HepG2 (cell line): ENCODE data around the gene RBBP8NL. TPM values are rescaled to one million over a fixed set of nuclear protein-coding genes. Genes with fewer than 3 reads are reported as not detected.
A peak's percentile ranks its signal among the peaks of the same experiment; 100 is the strongest.

Experiments
- ARID5B ChIP-seq: IDR thresholded peaks from 2 replicates; pipeline ENCODE4 v1.4.0; 2020; ENCODE audit warnings: mild to moderate bottlenecking, missing genetic modification reagents
- DMAP1 ChIP-seq: IDR thresholded peaks from 2 replicates; pipeline ENCODE4 v1.6.1; 2016
- ELF4 ChIP-seq: sonication (generic); formaldehyde crosslinking; IDR thresholded peaks from 2 replicates; pipeline ENCODE4 v1.5.0; 2020; ENCODE audit warnings: missing genetic modification reagents, mild to moderate bottlenecking, moderate library complexity, borderline replicate concordance
- MYC ChIP-seq: sonication (generic); formaldehyde crosslinking; IDR thresholded peaks from 2 replicates; pipeline ENCODE4 v1.9.0; 2021; ENCODE audit warnings: missing genetic modification reagents, borderline replicate concordance
- ONECUT2 ChIP-seq: sonication (generic); formaldehyde crosslinking; IDR thresholded peaks from 2 replicates; pipeline ENCODE4 v1.4.0; 2020; ENCODE audit warnings: missing genetic modification reagents
- ZC3H4 ChIP-seq: sonication (generic); formaldehyde crosslinking; IDR thresholded peaks from 2 replicates; pipeline ENCODE4 v1.4.0; 2020; ENCODE audit warnings: missing genetic modification reagents, borderline replicate concordance
- ZMAT3 ChIP-seq: sonication (generic); formaldehyde crosslinking; conservative IDR thresholded peaks from 2 replicates; pipeline ENCODE4 v1.7.0; 2021; ENCODE audit warnings: missing genetic modification reagents
- ZNF253 ChIP-seq: sonication (generic); formaldehyde crosslinking; IDR thresholded peaks from 2 replicates; pipeline ENCODE4 v1.8.0; 2022; ENCODE audit warnings: mild to moderate bottlenecking, missing genetic modification reagents, borderline replicate concordance
- ZNF350 ChIP-seq: sonication (generic); formaldehyde crosslinking; IDR thresholded peaks from 2 replicates; pipeline ENCODE4 v1.4.0; 2020; ENCODE audit warnings: mild to moderate bottlenecking, low read depth, missing genetic modification reagents, borderline replicate concordance
- ZNF672 ChIP-seq: sonication (generic); formaldehyde crosslinking; IDR thresholded peaks from 2 replicates; pipeline ENCODE4 v1.8.1; 2022; ENCODE audit warnings: missing genetic modification reagents
- ZSCAN12 ChIP-seq: sonication (generic); formaldehyde crosslinking; IDR thresholded peaks from 2 replicates; pipeline ENCODE4 v1.9.0; 2021; ENCODE audit warnings: mild to moderate bottlenecking, missing genetic modification reagents
- polyA plus RNA-seq, 8 experiments: library from polyadenylated mRNA; depleted of rRNA in 3 of 8; stranded (reverse) in 7 of 8; unstranded in 1 of 8; fragments of >200 nt; fragmentation: Illumina TruSeq in 4 of 8; extraction: Trizol in 4 of 8; gene quantifications; 2 replicates each; pipeline versions ENCODE4 v1.2.1 to v1.2.3, GENCODE V29; 2011 to 2016; ENCODE audit warnings: low read depth in 4 of 8, missing spikeins in 1 of 8, mixed read lengths in 1 of 8; ENCODE audit not compliant: insufficient read depth in 1 of 8
- total RNA-seq, 5 experiments: library from RNA; depleted of rRNA; stranded (reverse); fragments of >200 nt; fragmentation: Illumina TruSeq; extraction: Trizol; gene quantifications; 2 replicates each; pipeline ENCODE4 v1.2.3, GENCODE V29; 2016; ENCODE audit warnings: low read depth in 1 of 5
- TF ChIP-seq, protein P1 (sequence below), 2 experiments: fragments of 450-650 bp in 1 of 2; sonication (generic) in 1 of 2; formaldehyde crosslinking in 1 of 2; IDR thresholded peaks; 2 replicates each; pipeline versions ENCODE4 v1.6.1 to v1.8.0; 2016 to 2022; ENCODE audit warnings: antibody characterized with exemption in 1 of 2, mild to moderate bottlenecking in 1 of 2, missing genetic modification reagents in 1 of 2
- TF ChIP-seq, protein P2 (sequence below): sonication (generic); formaldehyde crosslinking; IDR thresholded peaks from 2 replicates; pipeline ENCODE4 v1.5.0; 2020; ENCODE audit warnings: mild to moderate bottlenecking, low read depth, missing genetic modification reagents, borderline replicate concordance
- TF ChIP-seq, protein P3 (sequence below): sonication (generic); formaldehyde crosslinking; IDR thresholded peaks from 2 replicates; pipeline ENCODE4 v1.4.0; 2020; ENCODE audit warnings: missing genetic modification reagents; ENCODE audit errors: not compliant biosample characterization

Gene RBBP8NL
- total and polyA plus RNA-seq, 2 of the 13 experiments (the other 11 are each of a cell fraction or from before 2014, with no cell fraction given) = 0.69 to 0.86 TPM

DNA sequence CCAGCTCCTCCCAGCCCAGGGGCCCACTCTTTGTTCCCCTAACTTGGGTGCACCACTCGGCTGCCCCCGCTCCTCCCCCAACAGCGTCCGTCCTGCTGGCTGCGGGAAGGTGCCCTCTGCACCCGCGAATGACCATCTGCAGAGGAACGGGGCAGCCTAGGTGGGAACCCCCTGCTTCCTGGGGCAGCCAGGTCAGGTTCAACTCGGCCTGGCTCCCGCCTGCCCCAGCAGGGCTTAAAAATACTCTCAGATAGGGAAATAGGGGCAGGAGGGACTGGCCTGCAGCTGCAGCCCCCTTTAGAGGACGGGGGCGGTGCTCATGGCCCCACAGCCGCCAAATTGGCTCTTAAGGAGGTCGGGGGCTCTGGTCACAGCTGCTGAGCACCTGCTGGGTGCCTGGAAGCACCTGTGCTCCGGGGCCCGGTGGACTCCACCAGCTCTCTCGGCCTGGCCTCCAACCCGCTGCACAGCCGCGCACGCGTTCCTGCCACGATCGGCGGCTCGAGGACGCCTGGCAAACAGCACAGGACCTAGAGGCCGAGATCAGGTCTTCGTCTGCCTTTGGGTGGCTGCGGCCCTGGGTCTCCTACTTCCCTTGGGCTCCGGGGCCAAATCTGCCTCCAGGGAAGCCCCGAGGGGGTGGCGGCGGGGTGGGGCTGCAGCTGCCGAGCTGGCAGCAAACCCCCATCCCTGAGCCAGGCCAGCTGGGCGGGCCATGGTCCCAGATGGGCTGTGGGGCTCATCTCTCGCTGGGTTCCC is 59.5 kb downstream of the RBBP8NL start (continued):
- TF ChIP-seq, protein P1, sequence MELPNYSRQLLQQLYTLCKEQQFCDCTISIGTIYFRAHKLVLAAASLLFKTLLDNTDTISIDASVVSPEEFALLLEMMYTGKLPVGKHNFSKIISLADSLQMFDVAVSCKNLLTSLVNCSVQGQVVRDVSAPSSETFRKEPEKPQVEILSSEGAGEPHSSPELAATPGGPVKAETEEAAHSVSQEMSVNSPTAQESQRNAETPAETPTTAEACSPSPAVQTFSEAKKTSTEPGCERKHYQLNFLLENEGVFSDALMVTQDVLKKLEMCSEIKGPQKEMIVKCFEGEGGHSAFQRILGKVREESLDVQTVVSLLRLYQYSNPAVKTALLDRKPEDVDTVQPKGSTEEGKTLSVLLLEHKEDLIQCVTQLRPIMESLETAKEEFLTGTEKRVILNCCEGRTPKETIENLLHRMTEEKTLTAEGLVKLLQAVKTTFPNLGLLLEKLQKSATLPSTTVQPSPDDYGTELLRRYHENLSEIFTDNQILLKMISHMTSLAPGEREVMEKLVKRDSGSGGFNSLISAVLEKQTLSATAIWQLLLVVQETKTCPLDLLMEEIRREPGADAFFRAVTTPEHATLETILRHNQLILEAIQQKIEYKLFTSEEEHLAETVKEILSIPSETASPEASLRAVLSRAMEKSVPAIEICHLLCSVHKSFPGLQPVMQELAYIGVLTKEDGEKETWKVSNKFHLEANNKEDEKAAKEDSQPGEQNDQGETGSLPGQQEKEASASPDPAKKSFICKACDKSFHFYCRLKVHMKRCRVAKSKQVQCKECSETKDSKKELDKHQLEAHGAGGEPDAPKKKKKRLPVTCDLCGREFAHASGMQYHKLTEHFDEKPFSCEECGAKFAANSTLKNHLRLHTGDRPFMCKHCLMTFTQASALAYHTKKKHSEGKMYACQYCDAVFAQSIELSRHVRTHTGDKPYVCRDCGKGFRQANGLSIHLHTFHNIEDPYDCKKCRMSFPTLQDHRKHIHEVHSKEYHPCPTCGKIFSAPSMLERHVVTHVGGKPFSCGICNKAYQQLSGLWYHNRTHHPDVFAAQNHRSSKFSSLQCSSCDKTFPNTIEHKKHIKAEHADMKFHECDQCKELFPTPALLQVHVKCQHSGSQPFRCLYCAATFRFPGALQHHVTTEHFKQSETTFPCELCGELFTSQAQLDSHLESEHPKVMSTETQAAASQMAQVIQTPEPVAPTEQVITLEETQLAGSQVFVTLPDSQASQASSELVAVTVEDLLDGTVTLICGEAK (IDR thresholded peaks at IDR 0.05) = no peak
- TF ChIP-seq, protein P1 (CRISPR knock-in tag; IDR thresholded peaks at IDR 0.05) = peak; percentile 84
- TF ChIP-seq ZSCAN12 (0 out of 2 replicates have a peak, but pooled peaks have one; percentile 74), ELF4 (CRISPR knock-in tag) (no peak; the same call in none of the 2 replicates), ZMAT3 (CRISPR knock-in tag) (peak; percentile 96), ZNF253 (CRISPR knock-in tag) (peak; percentile 93), ZC3H4 (CRISPR knock-in tag) (peak; percentile 94), MYC (CRISPR knock-in tag) (peak; percentile 90), DMAP1 (CRISPR knock-in tag) (peak; percentile 76), ONECUT2 (no peak), ARID5B (CRISPR knock-in tag) (peak; percentile 8; the same call in 1 of the 2 replicates), ZNF350 (peak; percentile 13; the same call in 1 of the 2 replicates), ZNF672 (CRISPR knock-in tag) (0 out of 2 replicates have a peak, but pooled peaks have one; percentile 52)
- TF ChIP-seq, protein P2, sequence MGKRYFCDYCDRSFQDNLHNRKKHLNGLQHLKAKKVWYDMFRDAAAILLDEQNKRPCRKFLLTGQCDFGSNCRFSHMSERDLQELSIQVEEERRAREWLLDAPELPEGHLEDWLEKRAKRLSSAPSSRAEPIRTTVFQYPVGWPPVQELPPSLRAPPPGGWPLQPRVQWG (CRISPR knock-in tag) = peak; percentile 77; the same call in 1 of the 2 replicates
- TF ChIP-seq, protein P3, sequence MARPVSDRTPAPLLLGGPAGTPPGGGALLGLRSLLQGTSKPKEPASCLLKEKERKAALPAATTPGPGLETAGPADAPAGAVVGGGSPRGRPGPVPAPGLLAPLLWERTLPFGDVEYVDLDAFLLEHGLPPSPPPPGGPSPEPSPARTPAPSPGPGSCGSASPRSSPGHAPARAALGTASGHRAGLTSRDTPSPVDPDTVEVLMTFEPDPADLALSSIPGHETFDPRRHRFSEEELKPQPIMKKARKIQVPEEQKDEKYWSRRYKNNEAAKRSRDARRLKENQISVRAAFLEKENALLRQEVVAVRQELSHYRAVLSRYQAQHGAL = peak; percentile 52
